Esophagus (tissue), 2 donors: ENCODE data around the gene DPP10. TPM values are rescaled to one million over a fixed set of nuclear protein-coding genes. Genes with fewer than 3 reads are reported as not detected.

Experiments used
- H3K27ac ChIP-seq, 2 donors: one replicate each; pipeline ENCODE4 v1.5.1; 2013; ENCODE audit warnings: low read depth in 2 of 2, mild to moderate bottlenecking in 2 of 2, inconsistent platforms in 1 of 2, low read length in 1 of 2, moderate library complexity in 1 of 2
- H3K27me3 ChIP-seq, 2 donors: one replicate each; pipeline ENCODE4 v1.6.1; 2013; ENCODE audit warnings: low read length in 2 of 2, control low read depth in 1 of 2, mild to moderate bottlenecking in 1 of 2; ENCODE audit not compliant: insufficient read depth in 2 of 2, control insufficient read depth in 1 of 2
- H3K36me3 ChIP-seq, 2 donors: one replicate each; pipeline ENCODE4 v1.6.1; 2013; ENCODE audit warnings: low read length in 1 of 2; ENCODE audit not compliant: control insufficient read depth in 2 of 2, insufficient read depth in 2 of 2
- H3K4me1 ChIP-seq, 2 donors: one replicate each; pipeline ENCODE4 v1.6.1; 2013; ENCODE audit warnings: low read length in 1 of 2; ENCODE audit not compliant: control insufficient read depth in 2 of 2, insufficient read depth in 2 of 2
- H3K4me3 ChIP-seq, 2 donors: one replicate each; pipeline ENCODE4 v1.5.1; 2013; ENCODE audit warnings: low read length in 2 of 2, mild to moderate bottlenecking in 2 of 2, low read depth in 1 of 2, moderate library complexity in 1 of 2
- H3K9me3 ChIP-seq, 2 donors: one replicate each; pipeline ENCODE4 v1.6.1; 2013; ENCODE audit warnings: mild to moderate bottlenecking in 2 of 2, low read depth in 1 of 2, low read length in 1 of 2, moderate library complexity in 1 of 2; ENCODE audit not compliant: control insufficient read depth in 2 of 2, insufficient read depth in 1 of 2
- WGBS, 2 donors: extraction: QIAGEN DNeasy Blood & Tissue Kit; methylation state at CpG; one replicate each; pipeline ENCODE4 v1.1.7; 2013; 5-methylcytosine and 5-hydroxymethylcytosine counted together
- polyA plus RNA-seq, 2 donors: library from polyadenylated mRNA; stranded (reverse); fragments of 200-250 nt; gene quantifications; one replicate each; pipeline ENCODE4 v1.2.3, GENCODE V29; 2013
- donor health status: healthy with polysubstance abuse.
- donor health status: Bipolar disorder and iron deficiency.

DPP10 gene
- polyA plus RNA-seq, 2 donors = 0.02 to 0.13 TPM

GRCh38 chr2:114534116-114535084 is 92.0 kb downstream of the DPP10 start:
- Histone ChIP-seq H3K9me3 (no peaks in the 10 kb centered on the region), H3K4me3 (no peak overlapping the region), H3K4me1 (no peaks in the 10 kb centered on the region), H3K27me3 (no peaks in the 10 kb centered on the region), H3K27ac (no peak overlapping the region), H3K36me3 (no peaks in the 10 kb centered on the region)
- WGBS, 2 donors = 58 to 65% methylated on average over 3 of the region's 3 CpGs

- Histone ChIP-seq H3K9me3 (no peaks in the 10 kb centered on the region), H3K4me3 (no peak overlapping the region), H3K4me1 (no peaks in the 10 kb centered on the region), H3K36me3 (no peaks in the 10 kb centered on the region), H3K27me3 (no peaks in the 10 kb centered on the region), H3K27ac (no peak overlapping the region)
- WGBS, 2 donors = 68 to 73% methylated on average over 1 of the region's 1 CpG
Observed at GRCh38 chr2:114537777-114538176, 95.3 kb downstream of the DPP10 start.

GRCh38 chr2:114542695-114543094 is 100.3 kb downstream of the DPP10 start:
- Histone ChIP-seq H3K4me3 (no peak overlapping the region), H3K9me3 (no peaks in the 10 kb centered on the region), H3K27me3 (no peaks in the 10 kb centered on the region), H3K4me1 (no peaks in the 10 kb centered on the region), H3K36me3 (no peaks in the 10 kb centered on the region), H3K27ac (no peak overlapping the region)
- WGBS, 2 donors = 15 to 20% methylated on average over 2 of the region's 2 CpGs

DNA sequence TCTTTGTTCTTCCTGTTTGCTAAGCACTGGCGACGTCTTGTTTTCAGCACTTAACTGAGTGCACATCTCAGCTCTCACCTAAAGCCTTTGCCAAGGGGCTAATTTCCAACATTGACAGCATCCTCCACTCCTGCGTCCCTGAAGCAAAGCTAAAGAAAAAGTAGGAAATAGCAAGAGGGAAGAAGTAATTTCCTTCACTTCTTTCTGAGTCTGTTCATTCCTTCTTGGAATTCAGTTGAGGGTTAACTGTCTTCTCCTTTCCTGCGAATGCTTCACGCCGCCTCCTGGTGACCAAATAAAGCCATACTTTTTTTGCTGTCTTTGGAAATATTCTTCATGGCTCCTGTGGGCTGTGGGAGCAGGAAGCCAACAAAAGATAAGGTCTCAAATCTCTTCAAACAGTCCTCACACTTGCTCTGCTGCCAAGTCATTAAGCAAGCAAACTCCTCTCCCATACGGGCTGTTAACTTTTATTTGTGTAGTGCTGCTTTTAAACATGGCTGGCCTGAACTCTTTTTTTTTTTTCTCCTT is 100.9 kb downstream of the DPP10 start:
- no peaks in the 10 kb centered on the region for H3K36me3 ChIP-seq
- no peaks in the 10 kb centered on the region for H3K9me3 ChIP-seq
- WGBS, 2 donors = 9 to 11% methylated on average over 7 of the region's 7 CpGs
- no peaks in the 10 kb centered on the region for H3K4me1 ChIP-seq
- no peak overlapping the region for H3K4me3 ChIP-seq
- H3K27ac ChIP-seq = no peak overlapping the region
- no peaks in the 10 kb centered on the region for H3K27me3 ChIP-seq

DNA sequence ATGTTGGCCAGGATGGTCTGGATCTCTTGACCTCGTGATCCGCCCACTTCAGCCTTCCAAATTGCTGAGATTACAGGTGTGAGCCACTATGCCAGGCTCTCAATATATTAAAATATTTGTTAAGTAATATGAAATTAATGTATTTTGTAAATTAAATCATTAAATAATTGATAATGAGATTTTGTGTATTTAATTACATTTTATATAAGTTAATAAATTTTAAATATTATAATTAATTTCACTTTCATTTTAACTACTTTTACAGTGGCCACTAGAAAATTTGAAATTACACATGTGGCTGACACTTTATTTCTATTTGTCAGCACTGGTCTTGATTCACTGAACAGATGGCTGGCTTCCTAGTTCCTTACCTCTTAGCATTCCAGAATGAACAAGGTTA is 102.6 kb downstream of the DPP10 start:
- no peaks in the 10 kb centered on the region for H3K9me3 ChIP-seq
- 91 to 97% methylated on average over 2 of the region's 2 CpGs for WGBS, 2 donors

GRCh38 chr2:114546531-114546930 is 104.1 kb downstream of the DPP10 start:
- no peak overlapping the region for H3K27ac ChIP-seq
- no peaks in the 10 kb centered on the region for H3K9me3 ChIP-seq
- no peaks in the 10 kb centered on the region for H3K36me3 ChIP-seq
- no peaks in the 10 kb centered on the region for H3K27me3 ChIP-seq
- WGBS, 2 donors = 55 to 75% methylated on average over 3 of the region's 3 CpGs
- no peaks in the 10 kb centered on the region for H3K4me1 ChIP-seq
- no peak overlapping the region for H3K4me3 ChIP-seq

More for the DNA sequence above, 102.6 kb downstream of the DPP10 start:
- no peaks in the 10 kb centered on the region for H3K36me3 ChIP-seq
- no peak overlapping the region for H3K4me3 ChIP-seq
- H3K27me3 ChIP-seq = no peaks in the 10 kb centered on the region
- H3K27ac ChIP-seq = no peak overlapping the region
- no peaks in the 10 kb centered on the region for H3K4me1 ChIP-seq

- Histone ChIP-seq H3K36me3 (no peaks in the 10 kb centered on the region), H3K4me1 (no peaks in the 10 kb centered on the region), H3K27ac (no peak overlapping the region), H3K4me3 (no peak overlapping the region), H3K27me3 (no peaks in the 10 kb centered on the region), H3K9me3 (no peaks in the 10 kb centered on the region)
- 80 to 84% methylated on average over 6 of the region's 6 CpGs for WGBS, 2 donors
Observed at GRCh38 chr2:114548151-114548550, 105.7 kb downstream of the DPP10 start.

GRCh38 chr2:114550364-114550763 is 107.9 kb downstream of the DPP10 start:
- no peak overlapping the region for H3K4me3 ChIP-seq
- H3K4me1 ChIP-seq = no peaks in the 10 kb centered on the region
- no peaks in the 10 kb centered on the region for H3K36me3 ChIP-seq
- 50 to 80% methylated on average over 2 of the region's 2 CpGs for WGBS, 2 donors
- no peaks in the 10 kb centered on the region for H3K27me3 ChIP-seq
- no peak overlapping the region for H3K27ac ChIP-seq
- no peaks in the 10 kb centered on the region for H3K9me3 ChIP-seq

GRCh38 chr2:114550895-114551793 is 108.7 kb downstream of the DPP10 start:
- Histone ChIP-seq H3K9me3 (no peaks in the 10 kb centered on the region), H3K36me3 (no peaks in the 10 kb centered on the region), H3K27ac (no peak overlapping the region), H3K27me3 (no peaks in the 10 kb centered on the region), H3K4me1 (no peaks in the 10 kb centered on the region), H3K4me3 (no peak overlapping the region)
- WGBS, 2 donors = 42 to 46% methylated on average over 5 of the region's 5 CpGs
